Adrenal gland (tissue), 12 donors: ENCODE results near the gene ITGA11. TPM values are rescaled to one million over a fixed set of nuclear protein-coding genes. Genes with fewer than 3 reads are reported as not detected.

Source experiments
- DNase-seq, 7 donors: peaks; one replicate each; pipeline ENCODE4 v3.0.0-alpha.2; 2019 to 2020
- H3K27ac ChIP-seq, 5 donors: fragments of 200-600 bp; sonication (generic) in 4 of 5; 1 replicate in 3 of 5; 2 replicates in 2 of 5; pipeline versions ENCODE4 v1.5.1 to v1.8.0; 2016 to 2020; ENCODE audit warnings: mild to moderate bottlenecking in 1 of 5
- H3K27me3 ChIP-seq: fragments of 200-600 bp; 2 replicates; pipeline ENCODE4 v1.8.0; 2021
- H3K36me3 ChIP-seq, 2 donors: fragments of 200-600 bp; replicated peaks in 1 of 2; 1 replicate in 1 of 2; 2 replicates in 1 of 2; pipeline versions ENCODE4 v1.5.1 to v1.8.0; 2018 to 2022
- H3K4me1 ChIP-seq, 2 donors: fragments of 200-600 bp; replicated peaks in 1 of 2; 1 replicate in 1 of 2; 2 replicates in 1 of 2; pipeline versions ENCODE4 v1.5.1 to v1.8.0; 2018 to 2021
- H3K4me3 ChIP-seq, 4 donors: fragments of 200-600 bp; sonication (generic) in 3 of 4; one replicate each; pipeline ENCODE4 v1.5.1; 2016 to 2018
- H3K9me3 ChIP-seq, 3 donors: fragments of 200-600 bp; sonication (generic) in 1 of 3; replicated peaks in 1 of 3; 1 replicate in 2 of 3; 2 replicates in 1 of 3; pipeline versions ENCODE4 v1.5.1 to v1.8.0; 2016 to 2021
- CTCF ChIP-seq, 6 experiments: fragments of 450-650 bp in 4 of 6; fragments of 200-600 bp in 2 of 6; sonication (generic) in 1 of 6; IDR thresholded peaks; 1 replicate in 5 of 6; 2 replicates in 1 of 6; pipeline versions ENCODE4 v1.5.1 to v1.8.0; 2016 to 2021; ENCODE audit warnings: antibody characterized with exemption in 6 of 6, mild to moderate bottlenecking in 2 of 6, moderate library complexity in 1 of 6
- POLR2A ChIP-seq, 2 donors: fragments of 450-650 bp; IDR thresholded peaks; one replicate each; pipeline ENCODE4 v1.6.1; 2017; ENCODE audit warnings: antibody characterized with exemption in 2 of 2, mild to moderate bottlenecking in 2 of 2, moderate library complexity in 1 of 2
- WGBS, 4 donors: extraction: QIAGEN DNeasy Blood & Tissue Kit in 2 of 4; methylation state at CpG; one replicate each; pipeline versions ENCODE4 v1.1.5 to v1.1.7; 2013 to 2017; 5-methylcytosine and 5-hydroxymethylcytosine counted together
- intact Hi-C, 2 donors: fragments of 100-400 bp; cut with DNase I; formaldehyde crosslinking; loops; one replicate each; pipeline versions ENCODE4 v1.14.1 to v1.15.0; 2022 to 2023
- polyA plus RNA-seq, 3 donors: library from polyadenylated mRNA; stranded (reverse); fragments of 200-250 nt in 2 of 3; fragments of 350-450 nt in 1 of 3; fragmentation: Illumina TruSeq in 1 of 3; extraction: RNeasy Lipid Tissue Mini Kit (QIAGEN cat#74804) in 1 of 3; gene quantifications; one replicate each; pipeline ENCODE4 v1.2.3, GENCODE V29; 2013 to 2014
- total RNA-seq, 9 donors: library from RNA; depleted of rRNA in 4 of 9; stranded (reverse); fragments of >200 nt in 4 of 9; fragments of 120-200 nt in 1 of 9; fragmentation: NEBNext Ultra II Directional in 1 of 9; extraction: Animal tissue kit (Norgen Biotek cat#: 25700) in 1 of 9; gene quantifications; one replicate each; pipeline versions ENCODE4 v1.1.0 to v1.2.4, GENCODE V29; 2013 to 2023
- donor health status: healthy with polysubstance abuse.
- donor health status: Bipolar disorder and iron deficiency.
- donor health status: DM: yes; HTN: yes; CAD: no.
- donor health status: DM: no; HTN: no; CAD: no.
- donor health status: DM: no; HTN: no; CAD: no.
- donor health status: DM: yes; HTN: yes; CAD: no.

ITGA11 gene
- total and polyA plus RNA-seq, 12 donors: 1.4 to 52.5 (median 7.5) TPM

DNA sequence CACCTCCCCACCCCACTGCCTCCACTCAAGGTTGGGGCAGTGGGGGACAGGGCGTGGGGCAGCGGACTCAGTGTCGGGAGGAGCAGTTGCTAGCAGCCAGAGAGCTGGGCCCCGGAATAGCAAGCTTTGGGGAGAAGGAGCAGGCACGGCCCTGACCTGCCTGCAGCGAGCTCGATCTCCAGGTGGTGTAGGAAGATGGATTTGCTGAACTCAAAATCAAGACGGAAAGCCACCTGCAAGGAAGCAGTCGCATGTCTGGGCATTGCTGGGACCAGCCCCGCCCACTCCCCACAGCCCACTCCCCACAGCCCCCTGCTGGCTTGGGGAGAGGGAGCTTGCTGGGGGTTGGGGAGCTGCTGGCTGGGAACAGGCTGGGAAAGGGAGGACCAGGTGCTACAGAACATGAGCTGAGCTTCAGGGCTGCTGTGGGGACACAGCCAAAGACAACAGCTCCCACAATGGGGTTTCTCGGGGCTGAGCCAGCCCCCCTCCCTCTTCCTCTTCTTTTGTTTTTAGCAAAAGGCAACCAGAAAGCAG is 116.4 kb downstream of the ITGA11 start:
- 74 to 84% (median 79%) methylated on average over 11 of the region's 11 CpGs for whole genome bisulfite sequencing, 4 donors
- H3K27me3 ChIP-seq: no peaks in the 10 kb centered on the region
- H3K27ac ChIP-seq: no peak overlapping the region
- H3K36me3 ChIP-seq: no peaks in the 10 kb centered on the region
- no peak overlapping the region for H3K4me3 ChIP-seq
- TF ChIP-seq CTCF (IDR thresholded peaks at IDR 0.05) (no peak), POLR2A (IDR thresholded peaks at IDR 0.05) (no peak)
- peak in 4 of 7 donors; percentile 4 to 39 (median 6) for DNase-seq
- intact Hi-C loops: loop anchor here in 1 of 2 donors (10.0 kb wide), 1 partner anchor 229 kb away; no protein-coding TSS in a partner anchor
- no peaks in the 10 kb centered on the region for H3K9me3 ChIP-seq
- H3K4me1 ChIP-seq: peaks cover 0 to 4% of the 10 kb centered on the region in 2 donors

GRCh38 chr15:68315035-68315434 is 116.9 kb downstream of the ITGA11 start:
- Histone ChIP-seq H3K9me3 (no peaks in the 10 kb centered on the region), H3K36me3 (no peaks in the 10 kb centered on the region), H3K27me3 (no peaks in the 10 kb centered on the region), H3K4me1 (peaks cover 0 to 8% of the 10 kb centered on the region in 2 donors), H3K4me3 (no peak overlapping the region), H3K27ac (no peak overlapping the region)
- WGBS, 4 donors: 50 to 83% (median 74%) methylated on average over 1 of the region's 1 CpG
- no peak for TF ChIP-seq CTCF (IDR thresholded peaks at IDR 0.05)
- no peak for TF ChIP-seq POLR2A (IDR thresholded peaks at IDR 0.05)
- intact Hi-C loops: loop anchor here in 1 of 2 donors (10.0 kb wide), 1 partner anchor 230 kb away; no protein-coding TSS in a partner anchor
- DNase-seq: no peak

- WGBS, 4 donors: 71 to 89% (median 82%) methylated on average over 11 of the region's 11 CpGs
- TF ChIP-seq POLR2A (IDR thresholded peaks at IDR 0.05): no peak
- no peak for TF ChIP-seq CTCF (IDR thresholded peaks at IDR 0.05)
- Histone ChIP-seq H3K36me3 (no peaks in the 10 kb centered on the region), H3K9me3 (no peaks in the 10 kb centered on the region), H3K4me3 (no peak overlapping the region), H3K27me3 (no peaks in the 10 kb centered on the region), H3K4me1 (peaks cover 0 to 8% of the 10 kb centered on the region in 2 donors), H3K27ac (no peak overlapping the region)
- intact Hi-C loops: loop anchor here (5.0 to 10.0 kb wide), 3 partner anchors 58 to 230 kb away; no protein-coding TSS in a partner anchor
- peak in 5 of 7 donors; percentile 1 to 41 (median 12) for DNase-seq
Observed at GRCh38 chr15:68314563-68314962, 117.4 kb downstream of the ITGA11 start.

DNA sequence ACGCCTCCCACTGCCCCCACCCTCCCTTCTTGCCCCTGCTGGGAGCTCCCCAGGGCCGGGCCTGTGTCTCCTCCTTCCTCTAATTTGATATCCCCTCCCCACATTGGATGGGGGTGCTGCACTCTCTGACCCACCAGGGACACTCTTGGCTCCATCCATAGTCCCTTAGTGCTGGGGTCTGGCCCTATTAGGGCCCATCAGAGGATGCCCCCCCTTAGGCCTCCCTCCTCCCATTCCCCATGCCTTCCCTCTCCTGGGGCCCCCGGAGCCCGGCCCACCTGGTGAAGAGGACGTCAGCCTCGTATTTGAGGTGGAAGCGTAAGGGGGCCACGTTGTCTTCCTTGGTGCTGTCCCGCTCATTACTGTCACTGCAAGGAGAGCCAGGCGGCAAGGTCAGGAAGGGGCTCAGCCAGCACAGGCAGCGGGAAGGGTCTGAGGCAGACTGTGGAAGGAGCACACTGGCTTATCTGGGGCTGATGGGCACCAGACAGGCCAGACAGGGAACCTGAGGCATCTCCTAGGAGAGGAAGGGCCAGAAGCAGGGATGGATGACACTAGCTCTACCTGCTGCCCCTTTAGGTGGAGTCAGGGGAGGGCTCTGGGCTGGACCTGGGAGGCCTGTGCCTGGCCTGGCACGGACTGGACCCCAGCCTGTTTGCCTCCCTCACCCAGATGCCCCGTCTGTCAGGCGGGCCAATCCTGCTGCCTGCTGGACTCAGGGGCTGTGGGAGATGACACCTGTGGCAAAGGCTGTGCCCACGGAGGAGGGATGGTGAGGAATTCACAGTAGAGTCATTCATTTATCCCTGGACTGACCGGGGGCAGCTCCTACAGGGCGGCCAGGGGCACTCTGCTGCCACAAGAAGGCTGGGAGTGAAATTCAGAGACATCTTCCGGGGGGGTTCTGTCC is 118.2 kb downstream of the ITGA11 start:
- no peak for TF ChIP-seq POLR2A (IDR thresholded peaks at IDR 0.05)
- no peak for TF ChIP-seq CTCF (IDR thresholded peaks at IDR 0.05)
- WGBS, 4 donors: 75 to 91% (median 90%) methylated on average over 10 to 18 of the region's 18 CpGs
- no peak overlapping the region for H3K4me3 ChIP-seq
- no peaks in the 10 kb centered on the region for H3K27me3 ChIP-seq
- H3K36me3 ChIP-seq: no peaks in the 10 kb centered on the region
- H3K9me3 ChIP-seq: no peaks in the 10 kb centered on the region
- DNase-seq: peak in 5 of 7 donors; percentile 4 to 39 (median 9)
- peaks cover 0 to 8% of the 10 kb centered on the region in 2 donors for H3K4me1 ChIP-seq
- H3K27ac ChIP-seq: no peak overlapping the region
- intact Hi-C loops: loop anchor here (5.0 to 10.0 kb wide), 3 partner anchors 59 to 231 kb away; no protein-coding TSS in a partner anchor
